Fibroblast of lung (primary cell): ENCODE results near the gene CDC25A. TPM values are rescaled to one million over a fixed set of nuclear protein-coding genes. Genes with fewer than 3 reads are reported as not detected.

Experiments
- DNase-seq, 2 donors: peaks; one replicate each; pipeline versions ENCODE4 v3.0.0 to v3.0.0-alpha.2; 2010; ENCODE audit warnings: low read depth in 2 of 2
- H2AFZ ChIP-seq: 2 replicates; pipeline ENCODE4 v1.5.1; 2012; ENCODE audit warnings: low read length, control low read depth, inconsistent platforms
- H3K27ac ChIP-seq: 2 replicates; pipeline ENCODE4 v1.5.1; 2011; ENCODE audit warnings: low read length, control low read depth; ENCODE audit not compliant: insufficient read depth
- H3K27me3 ChIP-seq: 2 replicates; pipeline ENCODE4 v1.5.1; 2011; ENCODE audit warnings: mild to moderate bottlenecking, low read length; ENCODE audit not compliant: control insufficient read depth, insufficient read depth
- H3K36me3 ChIP-seq: 2 replicates; pipeline ENCODE4 v1.5.1; 2011; ENCODE audit warnings: low read length; ENCODE audit not compliant: control insufficient read depth, insufficient read depth
- H3K4me1 ChIP-seq: 2 replicates; pipeline ENCODE4 v1.5.1; 2011; ENCODE audit warnings: low read length; ENCODE audit not compliant: control insufficient read depth, insufficient read depth; ENCODE audit errors: extremely low read depth
- H3K4me2 ChIP-seq: 2 replicates; pipeline ENCODE4 v1.5.1; 2011; ENCODE audit warnings: low read length, control low read depth; ENCODE audit not compliant: insufficient read depth; ENCODE audit errors: extremely low read depth
- H3K4me3 ChIP-seq, 4 experiments: fragments of 200-600 bp in 1 of 4; sonication (generic) in 1 of 4; replicated peaks in 1 of 4; 2 replicates each; pipeline ENCODE4 v1.5.1; 2011 to 2016; ENCODE audit warnings: low read length in 4 of 4, low read depth in 3 of 4, mild to moderate bottlenecking in 3 of 4, control low read depth in 2 of 4, inconsistent platforms in 1 of 4, mixed read lengths in 1 of 4; ENCODE audit not compliant: insufficient read depth in 1 of 4; ENCODE audit errors: control extremely low read depth in 1 of 4
- H3K79me2 ChIP-seq: 2 replicates; pipeline ENCODE4 v1.5.1; 2012; ENCODE audit warnings: mild to moderate bottlenecking, low read length, inconsistent platforms; ENCODE audit not compliant: control insufficient read depth, insufficient read depth
- H3K9ac ChIP-seq: 2 replicates; pipeline ENCODE4 v1.5.1; 2011; ENCODE audit warnings: mild to moderate bottlenecking, low read length, control low read depth; ENCODE audit not compliant: insufficient read depth
- H3K9me3 ChIP-seq: 2 replicates; pipeline ENCODE4 v1.5.1; 2012; ENCODE audit warnings: low read depth, low read length; ENCODE audit not compliant: control insufficient read depth, insufficient read depth
- H4K20me1 ChIP-seq: 2 replicates; pipeline ENCODE4 v1.5.1; 2011; ENCODE audit warnings: low read length; ENCODE audit not compliant: control insufficient read depth, insufficient read depth; ENCODE audit errors: extremely low read depth
- CTCF ChIP-seq, 2 donors: IDR thresholded peaks in 1 of 2; conservative IDR thresholded peaks in 1 of 2; 1 replicate in 1 of 2; 2 replicates in 1 of 2; pipeline ENCODE4 v1.5.1; 2011 to 2012; ENCODE audit warnings: low read length in 2 of 2, control low read depth in 1 of 2, inconsistent platforms in 1 of 2, low read depth in 1 of 2, mild to moderate bottlenecking in 1 of 2
- EZH2 ChIP-seq: IDR thresholded peaks from 2 replicates; pipeline ENCODE4 v1.5.1; 2012; ENCODE audit warnings: low read length, control low read depth, mild to moderate bottlenecking; ENCODE audit errors: missing control alignments
- polyA plus RNA-seq, 2 donors: library from polyadenylated mRNA; depleted of rRNA in 1 of 2; stranded (reverse) in 1 of 2; unstranded in 1 of 2; fragments of >200 nt; gene quantifications; 2 replicates each; pipeline ENCODE4 v1.2.1, GENCODE V29; 2011 to 2012; ENCODE audit warnings: missing spikeins in 1 of 2
- total RNA-seq: library from RNA; depleted of rRNA; stranded (reverse); fragments of >200 nt; gene quantifications from 2 replicates; pipeline ENCODE4 v1.2.1, GENCODE V29; 2014

CDC25A gene
- total and polyA plus RNA-seq, 2 donors (not counting 1 experiment from before 2014, with no cell fraction given) = 1.3 to 3.1 TPM

- TF ChIP-seq CTCF (conservative IDR thresholded peaks at IDR 0.05 in 1 of 2, IDR thresholded peaks at IDR 0.05 in 1 of 2; ENCODE audit: low read depth in 1 of 2, low read length in 2 of 2) (peak; percentile 41 to 62), EZH2 (no peak)
- no peaks in the 10 kb centered on the region for H3K27me3 ChIP-seq
- H4K20me1 ChIP-seq = no peaks in the 10 kb centered on the region
- DNase-seq = peak; percentile 63 to 79
- H3K36me3 ChIP-seq = no peaks in the 10 kb centered on the region
- peak overlapping the region in 1 of 4 experiments; percentile 13 for H3K4me3 ChIP-seq
- H3K4me1 ChIP-seq = no peaks in the 10 kb centered on the region
- H3K27ac ChIP-seq = no peak overlapping the region
- peak overlapping the region; percentile 58 for H2AFZ ChIP-seq
- no peaks in the 10 kb centered on the region for H3K79me2 ChIP-seq
- H3K9ac ChIP-seq = no peak overlapping the region
- H3K4me2 ChIP-seq = peak overlapping the region; percentile 23
- no peaks in the 10 kb centered on the region for H3K9me3 ChIP-seq
Observed at GRCh38 chr3:48232734-48233133, 44.5 kb upstream of the CDC25A start.

- no peaks in the 10 kb centered on the region for H3K79me2 ChIP-seq
- no peaks in the 10 kb centered on the region for H3K9me3 ChIP-seq
- DNase-seq = no peak
- no peak overlapping the region for H3K9ac ChIP-seq
- no peaks in the 10 kb centered on the region for H4K20me1 ChIP-seq
- H3K27me3 ChIP-seq = peaks cover 2% of the 10 kb centered on the region
- no peaks in the 10 kb centered on the region for H3K36me3 ChIP-seq
- no peak overlapping the region for H3K27ac ChIP-seq
- H2AFZ ChIP-seq = no peak overlapping the region
- no peak overlapping the region for H3K4me2 ChIP-seq
- H3K4me1 ChIP-seq = no peaks in the 10 kb centered on the region
- TF ChIP-seq EZH2 (no peak), CTCF (conservative IDR thresholded peaks at IDR 0.05 in 1 of 2, IDR thresholded peaks at IDR 0.05 in 1 of 2; ENCODE audit: low read depth in 1 of 2, low read length in 2 of 2) (no peak)
- no peak overlapping the region for H3K4me3 ChIP-seq
Observed at GRCh38 chr3:48232232-48232631, 44.0 kb upstream of the CDC25A start.

GRCh38 chr3:48226939-48227338 lies 38.7 kb upstream of the CDC25A start:
- DNase-seq = no peak
- no peak overlapping the region for H2AFZ ChIP-seq
- H3K27ac ChIP-seq = no peak overlapping the region

More at GRCh38 chr3:48226939-48227338, 38.7 kb upstream of the CDC25A start:
- H3K36me3 ChIP-seq = no peaks in the 10 kb centered on the region
- no peak overlapping the region for H3K4me3 ChIP-seq
- H3K9ac ChIP-seq = no peak overlapping the region
- TF ChIP-seq EZH2 (no peak), CTCF (conservative IDR thresholded peaks at IDR 0.05 in 1 of 2, IDR thresholded peaks at IDR 0.05 in 1 of 2; ENCODE audit: low read depth in 1 of 2, low read length in 2 of 2) (no peak)
- H4K20me1 ChIP-seq = no peaks in the 10 kb centered on the region
- H3K79me2 ChIP-seq = no peaks in the 10 kb centered on the region
- H3K9me3 ChIP-seq = no peaks in the 10 kb centered on the region
- H3K4me2 ChIP-seq = no peak overlapping the region
- H3K27me3 ChIP-seq = peaks cover 3% of the 10 kb centered on the region
- no peaks in the 10 kb centered on the region for H3K4me1 ChIP-seq
